Stimulated activated CD8-positive, alpha-beta memory T cell treated with anti-CD3 and anti-CD28 coated beads, Interleukin-7, amount 100 ng/mL, for 48 hours (primary cell): ENCODE measurements around the gene LMAN2.

ENCODE experiments used
- DNase-seq, 2 donors: peaks; one replicate each; pipeline ENCODE4 v3.0.0-alpha.2; 2020; ENCODE audit warnings: low read depth in 1 of 2; ENCODE audit errors: extremely low read depth in 1 of 2

The LMAN2 gene

DNA sequence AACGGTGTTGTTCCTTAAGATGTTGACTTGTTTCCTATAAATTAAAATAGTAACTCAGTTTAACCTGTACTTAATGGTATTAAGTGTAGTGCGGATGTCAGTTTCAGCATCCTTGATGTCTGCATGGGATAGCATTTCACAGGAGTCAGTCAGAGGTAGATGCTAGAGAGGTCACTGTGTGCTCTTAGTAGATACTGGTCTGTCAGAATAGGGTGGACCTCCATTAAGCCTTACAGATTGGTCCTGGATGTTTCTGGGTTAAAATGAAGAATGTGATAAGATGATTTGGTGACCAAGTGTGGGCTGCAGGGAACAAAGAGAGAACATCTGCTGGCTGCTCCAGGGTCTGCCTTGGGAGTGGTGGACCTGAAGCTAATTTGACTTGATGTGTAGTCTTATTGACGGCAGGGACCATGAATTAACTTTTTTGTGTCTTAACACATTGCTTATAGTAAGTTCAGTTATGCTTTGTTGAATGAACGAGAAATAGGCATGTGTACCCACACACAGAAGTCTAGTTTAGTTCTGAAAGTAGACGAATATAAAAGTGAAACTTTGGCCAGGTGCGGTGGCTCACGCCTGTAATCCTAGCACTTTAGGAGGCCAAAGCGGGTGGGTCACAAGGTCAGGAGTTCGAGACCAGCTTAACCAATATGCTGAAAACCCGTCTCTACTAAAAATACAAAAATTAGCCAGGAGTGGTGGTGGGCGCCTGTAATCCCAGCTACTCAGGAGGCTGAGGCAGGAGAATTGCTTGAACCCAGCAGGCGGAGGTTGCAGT is 60.5 kb downstream of the LMAN2 start:
- DNase-seq = no peak

DNA sequence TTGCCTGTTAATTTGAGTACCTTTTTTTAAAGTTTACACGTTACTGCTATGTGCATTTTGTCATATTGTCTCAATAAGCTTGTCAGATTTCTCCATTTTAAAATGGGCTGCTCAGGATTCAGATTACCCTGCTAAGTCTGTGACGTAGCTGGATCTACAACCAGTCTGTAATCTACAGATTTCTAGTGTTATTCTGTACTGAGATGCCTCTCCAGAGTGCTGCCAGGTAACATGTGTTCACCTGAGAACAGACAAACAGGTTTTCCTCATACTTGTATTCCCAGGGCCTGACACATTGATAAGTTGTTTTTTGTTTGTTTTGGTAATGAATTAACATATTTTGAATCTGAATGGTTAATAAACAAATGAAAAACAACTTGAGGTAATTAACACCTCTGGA is 63.3 kb downstream of the LMAN2 start:
- DNase-seq = no peak
